Umbilical cord (tissue), 1 donor: ENCODE measurements around the gene RPP40. TPM values are rescaled to one million over a fixed set of nuclear protein-coding genes. Genes with fewer than 3 reads are reported as not detected.

Experiments used
- total RNA-seq: library from RNA; depleted of rRNA; stranded (reverse); fragments of >200 nt; gene quantifications from one replicate; pipeline ENCODE4 v1.2.3, GENCODE V29; 2014; ENCODE audit warnings: low replicate concordance; ENCODE audit not compliant: insufficient read depth

Gene RPP40
- total RNA-seq, 1 donor from 2014 or later = 17.1 TPM

Other genes with a start within 250 kb of the RPP40 start
- 28.2 TPM for gene CDYL, start 227.6 kb downstream of the RPP40 start, total RNA-seq
- 8.9 TPM for gene PPP1R3G, start 81.3 kb upstream of the RPP40 start, total RNA-seq